ENCODE data around the gene DENND1A.

The DENND1A gene

DNA sequence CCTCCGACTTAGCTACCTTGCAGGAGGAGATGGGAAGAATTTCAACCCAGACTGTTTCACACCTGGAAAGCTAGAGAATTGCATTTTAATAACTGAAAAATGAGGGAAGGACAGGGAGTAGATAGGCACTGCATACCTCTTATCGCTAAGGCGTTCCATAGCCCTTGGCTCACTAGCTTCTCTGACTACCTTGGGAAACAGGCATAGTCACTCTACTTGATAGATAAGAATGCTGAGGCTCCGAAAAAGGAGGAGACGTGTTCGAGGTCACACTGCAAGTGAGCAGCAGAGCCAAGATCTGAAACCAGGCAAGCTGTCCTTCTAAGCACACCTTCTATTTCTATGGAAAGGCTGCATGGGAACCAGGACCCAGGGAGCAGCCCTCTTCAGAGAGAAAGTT is 405.1 kb downstream of the DENND1A start:
- Histone ChIP-seq H4K20me1 (peaks cover 0 to 99% (median 0%) of the 10 kb centered on the region in 11 experiments; a peak in 10 of 22 replicates), H3K4me3 (no peak overlapping the region), H3K9me3 (replicated peaks in 1 of 11) (peaks cover 0 to 8% (median 6%) of the 10 kb centered on the region in 11 experiments; a peak in 19 of 22 replicates), H3K4me1 (peaks cover 0 to 21% (median 0%) of the 10 kb centered on the region in 10 experiments; a peak in 4 of 20 replicates), H3K27me3 (no peaks in the 10 kb centered on the region), H3K36me3 (peaks cover 3 to 81% (median 24%) of the 10 kb centered on the region in 11 experiments; a peak in 17 of 22 replicates), H3K9ac (no peak overlapping the region), H3K27ac (no peak overlapping the region), H3K4me2 (no peak overlapping the region)
- TF ChIP-seq Cebpa-rat (IDR thresholded peaks at IDR 0.05): no peak

DNA sequence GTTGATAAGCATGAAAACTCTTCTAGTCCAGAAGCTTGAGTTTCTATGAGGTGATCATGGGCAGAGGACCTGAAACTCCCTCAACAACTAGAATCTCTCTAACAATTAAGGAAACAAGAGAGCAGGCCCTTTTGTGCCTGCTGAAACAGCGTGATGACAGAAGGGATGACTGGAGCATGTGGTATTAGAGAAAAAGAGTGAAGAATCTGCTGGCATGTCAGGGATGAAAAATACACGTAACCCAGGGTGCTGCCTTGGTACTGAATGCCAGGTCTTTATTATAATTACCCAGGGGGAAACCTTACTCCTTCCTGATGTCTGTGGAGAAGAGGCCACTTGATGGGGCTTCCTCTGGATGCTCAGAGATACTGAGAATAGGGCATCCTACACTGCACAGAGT is 406.1 kb downstream of the DENND1A start:
- TF ChIP-seq Cebpa-rat (IDR thresholded peaks at IDR 0.05): no peak
- H3K4me2 ChIP-seq: no peak overlapping the region
- peaks cover 0 to 10% (median 0%) of the 10 kb centered on the region in 10 experiments; a peak in 4 of 20 replicates for H3K4me1 ChIP-seq
- H4K20me1 ChIP-seq: peaks cover 0 to 99% (median 0%) of the 10 kb centered on the region in 11 experiments; a peak in 10 of 22 replicates
- no peaks in the 10 kb centered on the region for H3K9me3 ChIP-seq (replicated peaks in 1 of 11)
- peaks cover 0 to 71% (median 14%) of the 10 kb centered on the region in 11 experiments; a peak in 13 of 22 replicates for H3K36me3 ChIP-seq
- no peaks in the 10 kb centered on the region for H3K27me3 ChIP-seq
- no peak overlapping the region for H3K27ac ChIP-seq
- H3K4me3 ChIP-seq: no peak overlapping the region
- no peak overlapping the region for H3K9ac ChIP-seq

DNA sequence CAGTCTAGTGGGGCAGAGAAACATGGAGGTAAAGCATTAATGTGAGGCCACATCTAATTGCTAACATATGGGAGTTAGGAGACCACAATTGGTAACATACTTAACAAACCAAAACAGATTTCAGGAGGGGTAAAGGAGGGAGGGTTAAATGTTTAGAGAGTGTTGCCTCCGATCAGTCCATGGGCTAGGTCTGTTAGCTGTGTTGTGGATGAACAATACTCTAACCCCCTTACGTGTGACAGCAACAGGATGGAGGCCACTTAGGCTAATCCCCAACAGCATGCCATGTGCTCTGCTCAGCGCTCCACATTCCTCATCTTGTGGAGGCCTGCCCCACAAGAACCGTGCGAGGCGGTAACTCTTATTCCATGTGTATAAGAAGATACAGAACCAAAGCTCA is 406.9 kb downstream of the DENND1A start:
- no peak overlapping the region for H3K27ac ChIP-seq
- H3K4me3 ChIP-seq: no peak overlapping the region
- H3K4me2 ChIP-seq: no peak overlapping the region
- no peaks in the 10 kb centered on the region for H3K9me3 ChIP-seq (replicated peaks in 1 of 11)
- H3K9ac ChIP-seq: no peak overlapping the region
- H4K20me1 ChIP-seq: peaks cover 0 to 99% (median 6%) of the 10 kb centered on the region in 11 experiments; a peak in 10 of 22 replicates
- H3K4me1 ChIP-seq: peaks cover 0 to 2% (median 0%) of the 10 kb centered on the region in 10 experiments; a peak in 1 of 20 replicates
- no peaks in the 10 kb centered on the region for H3K27me3 ChIP-seq
- H3K36me3 ChIP-seq: peaks cover 0 to 68% (median 10%) of the 10 kb centered on the region in 11 experiments; a peak in 12 of 22 replicates
- no peak for TF ChIP-seq Cebpa-rat (IDR thresholded peaks at IDR 0.05)

DNA sequence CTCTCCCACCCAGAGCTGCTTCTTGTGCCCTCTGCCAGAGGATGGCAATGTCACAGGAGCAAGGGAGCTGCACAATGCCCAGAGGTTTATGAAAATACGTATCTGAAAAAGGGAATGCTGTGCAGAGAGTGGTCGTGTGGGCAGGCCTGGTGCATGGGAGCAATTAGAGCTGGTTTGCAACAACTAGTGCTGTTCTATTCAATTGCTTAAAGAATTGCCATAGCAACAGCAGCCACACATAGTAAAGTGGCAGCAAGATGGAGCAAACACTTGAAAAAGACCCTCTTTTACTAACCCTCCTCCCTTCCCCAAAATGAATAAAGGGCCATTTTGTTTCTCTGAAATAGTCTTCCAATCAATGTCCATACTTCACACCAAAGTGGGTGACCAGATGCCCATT is 407.7 kb downstream of the DENND1A start:
- Histone ChIP-seq H3K27me3 (no peaks in the 10 kb centered on the region), H3K4me3 (no peak overlapping the region), H3K27ac (no peak overlapping the region), H4K20me1 (peaks cover 0 to 99% (median 6%) of the 10 kb centered on the region in 11 experiments; a peak in 10 of 22 replicates), H3K36me3 (peaks cover 0 to 64% (median 10%) of the 10 kb centered on the region in 11 experiments; a peak in 12 of 22 replicates), H3K4me1 (peaks cover 0 to 5% (median 0%) of the 10 kb centered on the region in 10 experiments; a peak in 1 of 20 replicates), H3K9ac (no peak overlapping the region), H3K4me2 (no peak overlapping the region), H3K9me3 (replicated peaks in 1 of 11) (no peaks in the 10 kb centered on the region)
- TF ChIP-seq Cebpa-rat (IDR thresholded peaks at IDR 0.05): no peak

DNA sequence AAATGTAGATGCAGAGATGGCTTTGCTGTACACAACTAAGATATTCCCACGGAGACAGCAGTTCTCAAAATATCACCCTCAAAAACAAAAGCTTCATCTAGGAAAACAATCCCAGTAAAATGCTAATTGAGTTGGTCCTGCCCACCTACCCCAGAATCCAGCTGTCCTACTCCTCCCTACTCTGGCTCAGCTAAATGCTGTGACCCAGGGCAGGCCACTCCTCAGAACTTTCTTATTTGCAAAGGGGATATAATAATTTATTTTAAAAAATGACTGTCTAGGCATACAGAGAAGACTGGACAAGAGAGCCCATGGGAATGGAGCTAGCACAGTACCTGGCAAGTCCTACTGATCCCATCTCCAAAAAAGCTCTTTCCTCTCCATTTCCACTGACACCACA is 411.6 kb downstream of the DENND1A start:
- no peak overlapping the region for H3K9ac ChIP-seq
- no peak overlapping the region for H3K4me3 ChIP-seq
- H3K27ac ChIP-seq: no peak overlapping the region
- peaks cover 0 to 46% (median 7%) of the 10 kb centered on the region in 11 experiments; a peak in 12 of 22 replicates for H3K36me3 ChIP-seq
- no peaks in the 10 kb centered on the region for H3K9me3 ChIP-seq (replicated peaks in 1 of 11)
- peaks cover 0 to 96% (median 6%) of the 10 kb centered on the region in 11 experiments; a peak in 9 of 22 replicates for H4K20me1 ChIP-seq
- no peak overlapping the region for H3K4me2 ChIP-seq
- no peaks in the 10 kb centered on the region for H3K27me3 ChIP-seq
- H3K4me1 ChIP-seq: peaks cover 0 to 7% (median 0%) of the 10 kb centered on the region in 10 experiments; a peak in 2 of 20 replicates
- TF ChIP-seq Cebpa-rat (IDR thresholded peaks at IDR 0.05): no peak

DNA sequence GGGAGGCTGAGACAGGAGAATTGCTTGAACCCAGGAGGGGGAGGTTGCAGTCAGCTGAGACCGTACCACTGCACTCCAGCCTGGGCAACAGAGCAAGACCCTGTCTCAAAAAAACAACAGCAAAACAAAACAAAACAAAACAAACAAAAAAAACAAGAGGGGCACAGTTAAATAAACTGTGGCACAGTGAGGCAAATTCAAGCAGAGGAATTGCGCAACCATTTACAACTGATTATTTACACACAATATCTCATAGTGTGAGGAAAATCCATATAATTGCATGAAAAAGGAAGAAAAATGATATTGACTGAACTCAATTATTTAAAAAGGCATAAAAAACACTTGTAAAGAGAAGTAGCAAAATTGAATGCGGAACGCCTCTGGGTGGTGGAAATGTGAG is 412.4 kb downstream of the DENND1A start:
- Histone ChIP-seq H3K9ac (no peak overlapping the region), H3K4me2 (no peak overlapping the region), H4K20me1 (peaks cover 0 to 95% (median 6%) of the 10 kb centered on the region in 11 experiments; a peak in 9 of 22 replicates), H3K9me3 (replicated peaks in 1 of 11) (no peaks in the 10 kb centered on the region), H3K36me3 (peaks cover 0 to 46% (median 11%) of the 10 kb centered on the region in 11 experiments; a peak in 11 of 22 replicates), H3K4me1 (peaks cover 0 to 7% (median 1%) of the 10 kb centered on the region in 10 experiments; a peak in 8 of 20 replicates), H3K27ac (no peak overlapping the region), H3K27me3 (no peaks in the 10 kb centered on the region), H3K4me3 (no peak overlapping the region)
- peak in 9 of 11 experiments; percentile 49 to 91 (median 67); a peak in 13 of 22 replicates for TF ChIP-seq Cebpa-rat (IDR thresholded peaks at IDR 0.05)

DNA sequence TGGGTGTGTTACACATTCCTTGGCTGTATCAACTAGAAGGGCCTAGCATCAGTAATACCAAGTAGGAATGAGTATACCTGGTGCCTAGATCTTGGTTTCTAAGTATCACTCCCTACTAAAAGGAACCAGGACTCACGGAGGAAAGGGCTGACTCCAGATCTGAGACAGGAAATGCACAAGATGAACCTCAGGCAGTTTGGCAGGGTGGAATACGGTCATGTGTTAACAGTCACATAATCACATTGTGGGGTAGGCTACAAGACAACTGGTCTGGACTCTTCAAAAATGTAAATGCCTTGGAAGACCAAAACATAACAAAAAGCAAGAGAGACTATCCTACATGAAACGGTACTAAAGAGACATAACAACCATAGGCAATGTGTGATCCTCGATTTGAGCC is 415.2 kb downstream of the DENND1A start:
- no peaks in the 10 kb centered on the region for H3K9me3 ChIP-seq (replicated peaks in 1 of 11)
- H3K9ac ChIP-seq: no peak overlapping the region
- H3K4me3 ChIP-seq: no peak overlapping the region
- no peaks in the 10 kb centered on the region for H3K27me3 ChIP-seq
- TF ChIP-seq Cebpa-rat (IDR thresholded peaks at IDR 0.05): no peak
- H3K27ac ChIP-seq: no peak overlapping the region
- peaks cover 0 to 53% (median 11%) of the 10 kb centered on the region in 11 experiments; a peak in 13 of 22 replicates for H3K36me3 ChIP-seq
- peaks cover 0 to 97% (median 21%) of the 10 kb centered on the region in 11 experiments; a peak in 13 of 22 replicates for H4K20me1 ChIP-seq
- no peak overlapping the region for H3K4me2 ChIP-seq
- H3K4me1 ChIP-seq: peaks cover 4 to 25% (median 18%) of the 10 kb centered on the region in 10 experiments; a peak in 16 of 20 replicates

DNA sequence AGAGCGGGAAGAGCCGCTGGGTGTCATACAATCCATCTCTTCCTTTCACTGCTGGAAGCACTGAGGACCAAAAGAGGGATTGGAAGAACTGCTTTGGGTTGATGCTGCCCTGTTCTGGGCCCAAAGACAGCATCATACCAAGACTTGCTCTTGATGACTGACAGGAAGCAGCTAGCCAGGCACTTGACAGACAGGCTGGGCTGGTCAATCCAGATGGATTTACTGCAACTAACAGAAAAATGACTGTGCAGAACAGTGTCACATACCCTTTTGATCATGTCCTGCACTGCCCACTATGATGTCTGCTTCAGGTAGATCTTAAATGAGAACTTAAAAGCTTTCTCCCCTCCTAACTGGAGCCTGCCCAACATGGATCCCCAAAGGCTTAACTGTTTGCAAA is 416.4 kb downstream of the DENND1A start:
- Histone ChIP-seq H3K4me3 (no peak overlapping the region), H4K20me1 (peaks cover 0 to 97% (median 21%) of the 10 kb centered on the region in 11 experiments; a peak in 14 of 22 replicates), H3K27me3 (no peaks in the 10 kb centered on the region), H3K4me2 (no peak overlapping the region), H3K9ac (no peak overlapping the region), H3K36me3 (peaks cover 0 to 65% (median 11%) of the 10 kb centered on the region in 11 experiments; a peak in 13 of 22 replicates), H3K4me1 (peaks cover 4 to 25% (median 18%) of the 10 kb centered on the region in 10 experiments; a peak in 16 of 20 replicates), H3K9me3 (replicated peaks in 1 of 11) (no peaks in the 10 kb centered on the region), H3K27ac (no peak overlapping the region)
- no peak for TF ChIP-seq Cebpa-rat (IDR thresholded peaks at IDR 0.05)
